ES-I3 (cell line): Measurements from ENCODE around the gene PEX6.

Experiments
- H3K36me3 ChIP-seq: 2 replicates; pipeline ENCODE4 v1.6.1; 2013; ENCODE audit warnings: mild to moderate bottlenecking, low read length, control low read depth, moderate library complexity; ENCODE audit not compliant: insufficient read depth
- H3K4me1 ChIP-seq: 2 replicates; pipeline ENCODE4 v1.6.1; 2013; ENCODE audit warnings: mild to moderate bottlenecking, control low read depth, low read length; ENCODE audit not compliant: insufficient read depth
- H3K9ac ChIP-seq: 2 replicates; pipeline ENCODE4 v1.6.1; 2013; ENCODE audit warnings: low read depth, mild to moderate bottlenecking, low read length, moderate library complexity
- H3K9me3 ChIP-seq: 2 replicates; pipeline ENCODE4 v1.6.1; 2013; ENCODE audit warnings: mild to moderate bottlenecking, low read length, moderate library complexity; ENCODE audit not compliant: control insufficient read depth, insufficient read depth

The PEX6 gene

GRCh38 chr6:42984924-42985475, 6.0 kb upstream of the PEX6 start:
- no peaks in the 10 kb centered on the region for H3K9me3 ChIP-seq
- H3K36me3 ChIP-seq: no peaks in the 10 kb centered on the region; the same call in none of the 2 replicates
- H3K9ac ChIP-seq: peak overlapping the region; percentile 71
- no peaks in the 10 kb centered on the region for H3K4me1 ChIP-seq

GRCh38 chr6:42984001-42984923, 5.3 kb upstream of the PEX6 start, which contains the start of gene PPP2R5D:
PPP2R5D (plus strand) TSS chr6:42984570; CDS start chr6:42984678, 108 bp downstream.
- Histone ChIP-seq H3K9ac (peak within 1 kb of the TSS; percentile 79), H3K36me3 (no peaks in the 10 kb centered on the region; the same call in 1 of the 2 replicates), H3K9me3 (no peaks in the 10 kb centered on the region), H3K4me1 (no peaks in the 10 kb centered on the region)

- no peaks in the 10 kb centered on the region for H3K4me1 ChIP-seq
- no peaks in the 10 kb centered on the region for H3K36me3 ChIP-seq
- H3K9ac ChIP-seq: no peak overlapping the region; the same call in 1 of the 2 replicates
- H3K9me3 ChIP-seq: no peaks in the 10 kb centered on the region
Measured at GRCh38 chr6:42981836-42982235, 2.9 kb upstream of the PEX6 start.

GRCh38 chr6:42979523-42980177, 669 bp upstream of the PEX6 start:
- no peaks in the 10 kb centered on the region for H3K36me3 ChIP-seq
- H3K9me3 ChIP-seq: no peaks in the 10 kb centered on the region
- H3K4me1 ChIP-seq: no peaks in the 10 kb centered on the region
- H3K9ac ChIP-seq: peak overlapping the region; percentile 61

GRCh38 chr6:42978487-42978838, 518 bp downstream of the PEX6 start:
- peak overlapping the region; percentile 61 for H3K9ac ChIP-seq
- H3K36me3 ChIP-seq: no peaks in the 10 kb centered on the region
- H3K4me1 ChIP-seq: no peaks in the 10 kb centered on the region
- H3K9me3 ChIP-seq: no peaks in the 10 kb centered on the region

- Histone ChIP-seq H3K9me3 (no peaks in the 10 kb centered on the region), H3K9ac (no peak overlapping the region), H3K4me1 (peaks cover 11% of the 10 kb centered on the region), H3K36me3 (no peaks in the 10 kb centered on the region)
Measured at GRCh38 chr6:42974919-42975505, 4.0 kb downstream of the PEX6 start.

- peaks cover 11% of the 10 kb centered on the region for H3K4me1 ChIP-seq
- no peaks in the 10 kb centered on the region for H3K9me3 ChIP-seq
- H3K36me3 ChIP-seq: no peaks in the 10 kb centered on the region
- no peak overlapping the region for H3K9ac ChIP-seq
Measured at GRCh38 chr6:42973926-42974325, 5.1 kb downstream of the PEX6 start.

- Histone ChIP-seq H3K9ac (no peak overlapping the region), H3K36me3 (no peaks in the 10 kb centered on the region), H3K4me1 (peaks cover 11% of the 10 kb centered on the region), H3K9me3 (no peaks in the 10 kb centered on the region)
Measured at GRCh38 chr6:42971746-42972327, 7.1 kb downstream of the PEX6 start.

- H3K9me3 ChIP-seq: no peaks in the 10 kb centered on the region
- H3K9ac ChIP-seq: no peak overlapping the region
- H3K36me3 ChIP-seq: no peaks in the 10 kb centered on the region
- H3K4me1 ChIP-seq: peaks cover 11% of the 10 kb centered on the region
Measured at GRCh38 chr6:42970871-42971612, 7.9 kb downstream of the PEX6 start.

GRCh38 chr6:42969934-42970333, 9.0 kb downstream of the PEX6 start:
- no peak overlapping the region for H3K9ac ChIP-seq
- H3K36me3 ChIP-seq: no peaks in the 10 kb centered on the region
- peaks cover 11% of the 10 kb centered on the region for H3K4me1 ChIP-seq
- no peaks in the 10 kb centered on the region for H3K9me3 ChIP-seq

GRCh38 chr6:42969431-42969830, 9.6 kb downstream of the PEX6 start:
- no peaks in the 10 kb centered on the region for H3K9me3 ChIP-seq
- H3K9ac ChIP-seq: no peak overlapping the region
- H3K4me1 ChIP-seq: peaks cover 11% of the 10 kb centered on the region
- no peaks in the 10 kb centered on the region for H3K36me3 ChIP-seq

GRCh38 chr6:42968783-42969182, 10.2 kb downstream of the PEX6 start:
- H3K36me3 ChIP-seq: no peaks in the 10 kb centered on the region
- H3K4me1 ChIP-seq: peaks cover 11% of the 10 kb centered on the region
- no peaks in the 10 kb centered on the region for H3K9me3 ChIP-seq
- no peak overlapping the region for H3K9ac ChIP-seq

GRCh38 chr6:42968126-42968701, 10.8 kb downstream of the PEX6 start:
- H3K9me3 ChIP-seq: no peaks in the 10 kb centered on the region
- no peaks in the 10 kb centered on the region for H3K36me3 ChIP-seq
- H3K4me1 ChIP-seq: peaks cover 11% of the 10 kb centered on the region
- no peak overlapping the region for H3K9ac ChIP-seq
